Measurements from ENCODE around the gene PLD4. TPM values are rescaled to one million over a fixed set of nuclear protein-coding genes. Genes with fewer than 3 reads are reported as not detected.

Gene PLD4, protein sequence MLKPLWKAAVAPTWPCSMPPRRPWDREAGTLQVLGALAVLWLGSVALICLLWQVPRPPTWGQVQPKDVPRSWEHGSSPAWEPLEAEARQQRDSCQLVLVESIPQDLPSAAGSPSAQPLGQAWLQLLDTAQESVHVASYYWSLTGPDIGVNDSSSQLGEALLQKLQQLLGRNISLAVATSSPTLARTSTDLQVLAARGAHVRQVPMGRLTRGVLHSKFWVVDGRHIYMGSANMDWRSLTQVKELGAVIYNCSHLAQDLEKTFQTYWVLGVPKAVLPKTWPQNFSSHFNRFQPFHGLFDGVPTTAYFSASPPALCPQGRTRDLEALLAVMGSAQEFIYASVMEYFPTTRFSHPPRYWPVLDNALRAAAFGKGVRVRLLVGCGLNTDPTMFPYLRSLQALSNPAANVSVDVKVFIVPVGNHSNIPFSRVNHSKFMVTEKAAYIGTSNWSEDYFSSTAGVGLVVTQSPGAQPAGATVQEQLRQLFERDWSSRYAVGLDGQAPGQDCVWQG
- 100 to 1,000 TPM in 5 of 6 donors, 10 to 100 TPM in 1; 77.4 to 264 (median 182) TPM for polyA plus RNA-seq (ENCODE audit: low read depth in 6 of 6)

GRCh38 chr14:104924421-104925213, at the start of gene PLD4:
Gene PLD4, plus strand, starts transcription at chr14:104924879. Its CDS starts 2,262 bp downstream, at chr14:104927141.
- H3K4me3 Mint-ChIP-seq = peak within 1 kb of the TSS; percentile 88 to 96 (median 92)
- no peaks in the 10 kb centered on the region for H3K36me3 Mint-ChIP-seq
- H3K9me3 Mint-ChIP-seq = peaks cover 0 to 2% (median 0%) of the 10 kb centered on the region in 7 donors
- DNase-seq = peak; percentile 79
- peak within 1 kb of the TSS; percentile 87 to 96 (median 91) for H3K27ac Mint-ChIP-seq
- no peaks in the 10 kb centered on the region for H3K27me3 Mint-ChIP-seq
- peak; percentile 58 to 61 for ATAC-seq (ENCODE audit: low read depth in 2 of 2)
- H3K4me1 Mint-ChIP-seq = peaks cover 43 to 74% (median 56%) of the 10 kb centered on the region in 3 donors

- peaks cover 10 to 21% (median 11%) of the 10 kb centered on the region in 3 donors for H3K4me1 Mint-ChIP-seq
- H3K27ac Mint-ChIP-seq = no peak overlapping the region
- H3K4me3 Mint-ChIP-seq = no peak overlapping the region
- no peak for ATAC-seq (ENCODE audit: low read depth in 2 of 2)
- no peaks in the 10 kb centered on the region for H3K9me3 Mint-ChIP-seq
- H3K27me3 Mint-ChIP-seq = peaks cover 4 to 45% (median 9%) of the 10 kb centered on the region in 3 donors
- no peaks in the 10 kb centered on the region for H3K36me3 Mint-ChIP-seq
- no peak for DNase-seq
Observed at GRCh38 chr14:104875412-104875751, 49.3 kb upstream of the PLD4 start.

- Mint-ChIP-seq H3K9me3 (no peaks in the 10 kb centered on the region), H3K27ac (no peak overlapping the region), H3K4me3 (no peak overlapping the region), H3K36me3 (no peaks in the 10 kb centered on the region), H3K4me1 (peaks cover 12 to 21% (median 14%) of the 10 kb centered on the region in 3 donors), H3K27me3 (peaks cover 4 to 42% (median 9%) of the 10 kb centered on the region in 3 donors)
- DNase-seq (no peak), ATAC-seq (ENCODE audit: low read depth in 2 of 2) (no peak)
Observed at GRCh38 chr14:104875811-104876210, 48.9 kb upstream of the PLD4 start.

DNA sequence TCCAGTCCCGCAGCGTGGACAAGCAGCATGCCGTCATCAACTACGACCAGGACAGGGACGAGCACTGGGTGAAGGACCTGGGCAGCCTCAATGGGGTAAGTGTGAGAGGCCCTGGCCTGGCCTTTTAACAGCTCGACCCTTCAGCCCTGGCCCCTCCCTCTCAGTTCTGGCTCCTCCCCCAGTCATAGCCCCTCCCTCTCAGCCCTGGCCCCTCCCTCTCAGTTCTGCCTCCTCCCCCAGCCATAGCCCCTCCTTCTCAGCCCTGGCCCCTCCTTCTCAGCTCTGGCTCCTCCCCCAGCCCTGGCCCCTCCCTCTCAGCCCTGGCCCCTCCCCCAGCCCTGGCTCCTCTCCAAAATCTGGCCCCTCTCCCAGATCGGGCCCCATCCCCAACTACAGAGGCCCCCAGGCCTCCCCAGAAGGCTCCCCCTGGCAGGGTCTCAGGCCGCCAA, 48.4 kb upstream of the PLD4 start:
- H3K27ac Mint-ChIP-seq = no peak overlapping the region
- no peaks in the 10 kb centered on the region for H3K9me3 Mint-ChIP-seq
- H3K36me3 Mint-ChIP-seq = no peaks in the 10 kb centered on the region
- DNase-seq (no peak), ATAC-seq (ENCODE audit: low read depth in 2 of 2) (peak; percentile 63 to 71)
- no peak overlapping the region for H3K4me3 Mint-ChIP-seq
- H3K27me3 Mint-ChIP-seq = peaks cover 4 to 42% (median 5%) of the 10 kb centered on the region in 3 donors
- H3K4me1 Mint-ChIP-seq = peaks cover 14 to 21% (median 15%) of the 10 kb centered on the region in 3 donors

- Mint-ChIP-seq H3K4me3 (peak overlapping the region in 1 of 8 donors; percentile 68), H3K27ac (peak overlapping the region in 1 of 6 donors; percentile 85), H3K27me3 (peaks cover 0 to 38% (median 4%) of the 10 kb centered on the region in 3 donors), H3K36me3 (no peaks in the 10 kb centered on the region), H3K9me3 (no peaks in the 10 kb centered on the region), H3K4me1 (peaks cover 11 to 21% (median 12%) of the 10 kb centered on the region in 3 donors)
- no peak for DNase-seq
- ATAC-seq (ENCODE audit: low read depth in 2 of 2) = no peak
Observed at GRCh38 chr14:104877066-104877805, 47.4 kb upstream of the PLD4 start.

GRCh38 chr14:104877806-104878550, 46.7 kb upstream of the PLD4 start:
- no peak for ATAC-seq (ENCODE audit: low read depth in 2 of 2)
- Mint-ChIP-seq H3K4me3 (no peak overlapping the region), H3K36me3 (no peaks in the 10 kb centered on the region), H3K4me1 (peaks cover 4 to 14% (median 6%) of the 10 kb centered on the region in 3 donors), H3K9me3 (no peaks in the 10 kb centered on the region), H3K27me3 (peaks cover 0 to 30% (median 0%) of the 10 kb centered on the region in 3 donors), H3K27ac (no peak overlapping the region)
- DNase-seq = no peak

GRCh38 chr14:104878582-104878981, 46.1 kb upstream of the PLD4 start:
- H3K36me3 Mint-ChIP-seq = no peaks in the 10 kb centered on the region
- DNase-seq (no peak), ATAC-seq (ENCODE audit: low read depth in 2 of 2) (no peak)
- no peak overlapping the region for H3K4me3 Mint-ChIP-seq
- peaks cover 3 to 9% (median 5%) of the 10 kb centered on the region in 3 donors for H3K4me1 Mint-ChIP-seq
- peaks cover 0 to 24% (median 0%) of the 10 kb centered on the region in 3 donors for H3K27me3 Mint-ChIP-seq
- no peaks in the 10 kb centered on the region for H3K9me3 Mint-ChIP-seq
- H3K27ac Mint-ChIP-seq = no peak overlapping the region

DNA sequence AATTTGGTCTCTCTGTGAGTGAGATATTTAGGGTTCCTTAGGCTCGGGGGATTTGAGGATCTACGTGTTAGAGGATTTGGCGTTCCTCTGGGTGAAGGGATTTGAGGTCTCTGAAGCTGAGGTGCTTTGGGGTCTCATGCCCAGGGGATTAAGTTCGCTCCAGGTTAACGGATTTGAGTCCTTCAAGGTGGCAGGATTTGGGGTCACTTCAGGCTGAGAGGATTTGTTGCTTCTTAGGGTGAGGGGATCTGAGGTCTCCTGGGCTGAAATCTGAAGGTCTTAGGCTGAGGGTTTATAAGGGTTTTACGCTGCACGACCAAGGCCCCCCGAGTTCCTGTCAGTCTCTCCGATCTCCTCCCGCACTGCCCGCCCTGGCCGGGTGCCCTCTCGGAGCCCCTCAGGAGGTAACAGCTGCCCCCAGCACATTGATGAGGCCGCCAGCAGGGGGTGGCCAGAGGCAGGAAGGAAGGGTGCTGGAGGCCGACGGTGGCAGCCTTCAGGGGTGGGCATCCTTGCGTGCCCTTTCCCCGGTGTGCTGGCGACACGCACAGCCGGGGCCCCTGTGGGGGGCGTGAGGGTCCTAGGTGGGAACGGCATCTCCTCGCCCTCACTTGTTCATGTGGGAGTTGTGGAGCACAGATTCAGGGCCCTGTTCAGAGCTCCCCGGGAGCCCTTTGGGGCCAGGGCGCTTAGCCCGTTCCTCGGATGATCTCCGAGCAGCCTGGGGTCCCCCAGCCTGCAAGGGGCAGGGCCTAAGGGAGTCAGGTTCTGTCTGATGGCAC, 45.3 kb upstream of the PLD4 start:
- DNase-seq (no peak), ATAC-seq (ENCODE audit: low read depth in 2 of 2) (no peak)
- H3K4me1 Mint-ChIP-seq = peaks cover 3 to 9% (median 5%) of the 10 kb centered on the region in 3 donors
- H3K4me3 Mint-ChIP-seq = no peak overlapping the region
- H3K27ac Mint-ChIP-seq = no peak overlapping the region
- H3K9me3 Mint-ChIP-seq = no peaks in the 10 kb centered on the region
- H3K27me3 Mint-ChIP-seq = peaks cover 0 to 19% (median 0%) of the 10 kb centered on the region in 3 donors
- no peaks in the 10 kb centered on the region for H3K36me3 Mint-ChIP-seq

- H3K27me3 Mint-ChIP-seq = peaks cover 0 to 15% (median 0%) of the 10 kb centered on the region in 3 donors
- no peak overlapping the region for H3K27ac Mint-ChIP-seq
- H3K4me3 Mint-ChIP-seq = no peak overlapping the region
- peaks cover 3 to 9% (median 5%) of the 10 kb centered on the region in 3 donors for H3K4me1 Mint-ChIP-seq
- DNase-seq (no peak), ATAC-seq (ENCODE audit: low read depth in 2 of 2) (no peak)
- no peaks in the 10 kb centered on the region for H3K36me3 Mint-ChIP-seq
- H3K9me3 Mint-ChIP-seq = no peaks in the 10 kb centered on the region
Observed at GRCh38 chr14:104879983-104880565, 44.6 kb upstream of the PLD4 start.

DNA sequence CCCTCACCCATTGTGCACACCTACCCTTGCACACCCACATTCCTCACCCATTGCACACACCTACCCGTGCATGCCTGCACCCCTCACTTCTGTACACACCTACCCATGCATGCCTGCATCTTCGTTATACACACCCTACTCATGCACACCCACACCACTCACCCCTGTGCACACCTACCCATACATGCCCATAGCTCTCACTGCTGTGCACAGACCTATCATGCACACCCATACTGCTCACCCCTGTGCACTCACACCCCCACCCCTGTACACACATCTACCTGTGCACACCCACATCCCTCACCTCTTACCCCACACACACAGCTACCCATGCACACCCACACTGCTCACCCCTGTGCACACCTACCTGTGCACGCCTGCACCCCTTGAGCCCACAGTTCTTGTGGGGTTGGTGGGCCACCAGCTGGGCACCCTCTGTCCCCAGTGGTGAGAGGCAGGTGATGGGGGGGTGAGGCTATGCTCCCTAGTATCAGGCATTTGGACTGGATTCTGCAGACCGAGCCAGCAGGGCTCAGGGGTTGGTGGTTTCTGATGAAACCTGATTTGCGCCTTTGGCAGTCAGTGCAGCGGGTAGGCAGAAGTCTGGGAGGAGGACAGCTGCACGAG, 44.0 kb upstream of the PLD4 start:
- Mint-ChIP-seq H3K36me3 (no peaks in the 10 kb centered on the region), H3K4me3 (no peak overlapping the region), H3K27me3 (peaks cover 0 to 8% (median 0%) of the 10 kb centered on the region in 3 donors), H3K27ac (peak overlapping the region in 2 of 6 donors; percentile 53 to 85), H3K9me3 (no peaks in the 10 kb centered on the region), H3K4me1 (peaks cover 3 to 9% (median 5%) of the 10 kb centered on the region in 3 donors)
- DNase-seq = no peak
- ATAC-seq (ENCODE audit: low read depth in 2 of 2) = no peak

DNA sequence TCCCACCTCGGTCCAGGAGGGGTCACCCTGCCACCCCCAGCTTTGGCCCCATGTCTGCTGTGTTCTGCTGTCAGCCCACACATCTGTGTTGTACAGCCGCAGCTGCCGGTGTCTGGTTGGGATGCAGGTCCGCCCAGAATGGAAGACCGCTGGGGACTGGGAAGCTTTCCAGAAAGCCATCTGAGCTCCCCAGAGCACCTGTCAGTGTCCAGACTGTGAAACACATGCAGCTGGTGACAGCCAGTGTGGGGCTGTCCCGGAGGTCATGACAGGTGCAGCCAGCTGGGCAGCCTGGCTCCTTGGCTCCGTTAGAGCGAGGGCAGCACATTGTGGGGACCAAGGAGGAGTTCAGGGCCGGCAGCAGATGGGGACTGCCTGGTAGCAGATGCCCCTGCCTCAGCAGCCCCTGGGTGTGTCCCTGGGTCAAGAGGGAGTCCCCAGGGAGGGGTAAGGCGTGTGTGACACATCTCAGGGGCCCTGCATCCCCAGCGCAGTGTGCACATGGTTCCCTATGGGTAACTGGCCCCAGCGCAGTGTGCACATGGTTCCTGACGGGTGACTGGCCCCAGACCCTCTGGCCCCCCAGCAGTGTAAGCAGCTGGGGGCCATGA, 43.2 kb upstream of the PLD4 start:
- no peaks in the 10 kb centered on the region for H3K36me3 Mint-ChIP-seq
- H3K4me1 Mint-ChIP-seq = peaks cover 3 to 8% (median 5%) of the 10 kb centered on the region in 3 donors
- H3K27ac Mint-ChIP-seq = no peak overlapping the region
- no peak for ATAC-seq (ENCODE audit: low read depth in 2 of 2)
- peaks cover 0 to 6% (median 0%) of the 10 kb centered on the region in 3 donors for H3K27me3 Mint-ChIP-seq
- no peak overlapping the region for H3K4me3 Mint-ChIP-seq
- H3K9me3 Mint-ChIP-seq = no peaks in the 10 kb centered on the region
- no peak for DNase-seq
